NOMO-1 (cell line): ENCODE results near the gene OPTN.

Experiments used
- DNase-seq, 2 experiments: peaks; one replicate each; lab custom pipeline; 2025; ENCODE audit not compliant: unreplicated experiment in 2 of 2; lab: John Stamatoyannopoulos, UW

Gene OPTN

GRCh38 chr10:13168781-13169180 is 68.8 kb downstream of the OPTN start:
- no peak for DNase-seq

GRCh38 chr10:13173616-13174015 is 73.7 kb downstream of the OPTN start:
- DNase-seq: no peak

GRCh38 chr10:13180788-13181187 is 80.8 kb downstream of the OPTN start:
- no peak for DNase-seq

- DNase-seq: no peak
Measured at GRCh38 chr10:13182424-13182823, 82.5 kb downstream of the OPTN start.

GRCh38 chr10:13183625-13184024 is 83.7 kb downstream of the OPTN start:
- no peak for DNase-seq

GRCh38 chr10:13184276-13184675 is 84.3 kb downstream of the OPTN start:
- DNase-seq: no peak

GRCh38 chr10:13184730-13185514 is 85.0 kb downstream of the OPTN start:
- no peak for DNase-seq

GRCh38 chr10:13187135-13187534 is 87.2 kb downstream of the OPTN start:
- DNase-seq: no peak
